HepG2 (cell line): ENCODE results near the gene SLC25A25. TPM values are rescaled to one million over a fixed set of nuclear protein-coding genes. Genes with fewer than 3 reads are reported as not detected.

Experiments
- ATAC-seq: fragments of 200-7000 bp; cut with Tn5 transposase; 3 replicates; pipeline ENCODE4 v1.9.1; 2020; ENCODE audit warnings: mild to moderate bottlenecking, moderate library complexity
- BruUV-seq: library from RNA; stranded (reverse); fragments of 400-500 nt; replicated peaks from 2 replicates; lab custom pipeline; 2021; lab: Mats Ljungman, UMichigan
- CTCF ChIA-PET: fragments of 300-600 bp; formaldehyde crosslinking; extraction: SDS; loops from one replicate; lab custom pipeline; 2021; ENCODE audit warnings: low total read pairs, inconsistent platforms, low intra/inter-chr PET ratio; lab: Yijun Ruan, JAX
- POLR2A ChIA-PET: fragments of 350-600 bp; sonication (Branson Sonifier 250); formaldehyde crosslinking; loops from one replicate; lab custom pipeline; 2020; ENCODE audit warnings: antibody characterized with exemption, inconsistent platforms; lab: Yijun Ruan, JAX
- DNase-seq: peaks from one replicate; pipeline ENCODE4 v3.0.0-alpha.2; 2015; ENCODE audit warnings: low spot score
- FAIRE-seq: peaks from 3 replicates; lab custom pipeline; 2011; peaks lifted over from hg19 to GRCh38; lab: Jason Lieb, UNC
- H2AFZ ChIP-seq: one replicate; pipeline ENCODE4 v1.6.1; 2011; ENCODE audit warnings: low read length, inconsistent platforms
- H3K27ac ChIP-seq: fragments of 300-600 bp; 3 replicates; pipeline ENCODE4 v1.8.0; 2011; ENCODE audit warnings: mixed run types, mild to moderate bottlenecking, mixed read lengths, low read length, inconsistent platforms; ENCODE audit not compliant: insufficient read depth; ENCODE audit errors: extremely low read length
- H3K27me3 ChIP-seq, 2 experiments: fragments of 200-600 bp in 1 of 2; 2 replicates in 1 of 2; 3 replicates in 1 of 2; pipeline versions ENCODE4 v1.6.0 to v1.8.0; 2011; ENCODE audit warnings: low read length in 2 of 2, mild to moderate bottlenecking in 2 of 2, moderate library complexity in 2 of 2, inconsistent platforms in 1 of 2; ENCODE audit not compliant: insufficient read depth in 2 of 2, control insufficient read depth in 1 of 2
- H3K36me3 ChIP-seq, 2 experiments: fragments of 200-600 bp in 1 of 2; replicated peaks in 1 of 2; 2 replicates in 1 of 2; 3 replicates in 1 of 2; pipeline versions ENCODE4 v1.5.1 to v1.8.0; 2011; ENCODE audit warnings: low read length in 2 of 2, inconsistent platforms in 1 of 2; ENCODE audit not compliant: insufficient read depth in 2 of 2, control insufficient read depth in 1 of 2
- H3K4me1 ChIP-seq: 2 replicates; pipeline ENCODE4 v1.5.1; 2012; ENCODE audit warnings: low read length, inconsistent platforms; ENCODE audit not compliant: insufficient read depth
- H3K4me2 ChIP-seq: 2 replicates; pipeline ENCODE4 v1.6.0; 2011; ENCODE audit warnings: low read depth, low read length, inconsistent platforms
- H3K4me3 ChIP-seq, 3 experiments: fragments of 200-600 bp in 1 of 3; sonication (generic), shearing (Covaris generic) in 1 of 3; replicated peaks in 1 of 3; 2 replicates each; pipeline ENCODE4 v1.5.1; 2011 to 2016; ENCODE audit warnings: low read length in 3 of 3, inconsistent platforms in 2 of 3, low read depth in 2 of 3, mild to moderate bottlenecking in 2 of 3, control low read depth in 1 of 3, mixed read lengths in 1 of 3; ENCODE audit not compliant: insufficient read depth in 1 of 3
- H3K79me2 ChIP-seq: one replicate; pipeline ENCODE4 v1.6.1; 2011; ENCODE audit warnings: low read length, inconsistent platforms; ENCODE audit not compliant: insufficient read depth
- H3K9ac ChIP-seq: 2 replicates; pipeline ENCODE4 v1.6.0; 2011; ENCODE audit warnings: mild to moderate bottlenecking, low read depth, low read length, inconsistent platforms; ENCODE audit not compliant: insufficient read depth
- H3K9me3 ChIP-seq: 2 replicates; pipeline ENCODE4 v1.5.1; 2012; ENCODE audit warnings: mild to moderate bottlenecking, low read length
- H4K20me1 ChIP-seq: 2 replicates; pipeline ENCODE4 v1.6.0; 2011; ENCODE audit warnings: inconsistent platforms, mild to moderate bottlenecking, low read length, moderate library complexity; ENCODE audit not compliant: insufficient read depth
- AKAP8 ChIP-seq: sonication (generic); formaldehyde crosslinking; IDR thresholded peaks from 2 replicates; pipeline ENCODE4 v1.5.1; 2020; ENCODE audit warnings: mild to moderate bottlenecking, missing genetic modification reagents
- EEA1 ChIP-seq: sonication (generic); formaldehyde crosslinking; IDR thresholded peaks from 2 replicates; pipeline ENCODE4 v1.5.1; 2020; ENCODE audit warnings: mild to moderate bottlenecking, missing genetic modification reagents, borderline replicate concordance
- ESRRA ChIP-seq: sonication (generic); formaldehyde crosslinking; IDR thresholded peaks from 2 replicates; pipeline ENCODE4 v1.5.1; 2020; ENCODE audit warnings: mild to moderate bottlenecking, low read depth, missing genetic modification reagents
- HIVEP1 ChIP-seq: sonication (generic); formaldehyde crosslinking; IDR thresholded peaks from 2 replicates; pipeline ENCODE4 v1.4.0; 2020; ENCODE audit warnings: mild to moderate bottlenecking, missing genetic modification reagents
- PREB ChIP-seq: sonication (generic); formaldehyde crosslinking; IDR thresholded peaks from 2 replicates; pipeline ENCODE4 v1.4.0; 2020; ENCODE audit warnings: missing genetic modification reagents
- RBFOX2 ChIP-seq: fragments of 200-400 bp; formaldehyde crosslinking; IDR thresholded peaks from 2 replicates; pipeline ENCODE4 v1.6.1; 2017; ENCODE audit warnings: low read depth, mild to moderate bottlenecking, low read length
- ZNF746 ChIP-seq: sonication (generic); formaldehyde crosslinking; IDR thresholded peaks from 2 replicates; pipeline ENCODE4 v1.8.0; 2022; ENCODE audit warnings: mild to moderate bottlenecking, missing genetic modification reagents
- WGBS: methylation state at CpG from one replicate; pipeline ENCODE4 v1.1.6; 2017; ENCODE audit warnings: low lambda C conversion rate; 5-methylcytosine and 5-hydroxymethylcytosine counted together
- in situ Hi-C: cut with HindIII; loops from 2 replicates; pipeline ENCODE4 v1.10.0; 2017; ENCODE audit warnings: low pct_unique_long_range_greater_than_20kb; ENCODE audit not compliant: extremely low pct_ligation_motif_present
- intact Hi-C: fragments of 100-400 bp; cut with micrococcal nuclease; formaldehyde crosslinking; loops from one replicate; pipeline ENCODE4 v1.10.0; 2022; ENCODE audit not compliant: unreplicated experiment
- polyA plus RNA-seq, 8 experiments: library from polyadenylated mRNA; depleted of rRNA in 3 of 8; stranded (reverse) in 7 of 8; unstranded in 1 of 8; fragments of >200 nt; fragmentation: Illumina TruSeq in 4 of 8; extraction: Trizol in 4 of 8; gene quantifications; 2 replicates each; pipeline versions ENCODE4 v1.2.1 to v1.2.3, GENCODE V29; 2011 to 2016; ENCODE audit warnings: low read depth in 4 of 8, missing spikeins in 1 of 8, mixed read lengths in 1 of 8; ENCODE audit not compliant: insufficient read depth in 1 of 8
- total RNA-seq, 5 experiments: library from RNA; depleted of rRNA; stranded (reverse); fragments of >200 nt; fragmentation: Illumina TruSeq; extraction: Trizol; gene quantifications; 2 replicates each; pipeline ENCODE4 v1.2.3, GENCODE V29; 2016; ENCODE audit warnings: low read depth in 1 of 5

SLC25A25 gene
- total and polyA plus RNA-seq, 2 of the 13 experiments (the other 11 are each of a cell fraction or from before 2014, with no cell fraction given), result 10.5 to 24.8 TPM

- no peak for TF ChIP-seq ZNF746 (CRISPR knock-in tag)
- no peak for TF ChIP-seq ESRRA (CRISPR knock-in tag)
- no peak for TF ChIP-seq EEA1
- no peak for TF ChIP-seq HIVEP1 (CRISPR knock-in tag)
These were observed 37.6 kb downstream of the SLC25A25 start (continued) for GRCh38 chr9:128105538-128106175.

- no peak for DNase-seq
- no peak for FAIRE-seq
- CTCF ChIA-PET, result no interaction called here
- TF ChIP-seq PREB (no peak), AKAP8 (CRISPR knock-in tag) (0 out of 2 replicates have a peak, but pooled peaks have one; percentile 13), RBFOX2 (peak; percentile 35; the same call in 1 of the 2 replicates)
- H3K4me3 ChIP-seq, result no peak overlapping the region
- H4K20me1 ChIP-seq, result no peaks in the 10 kb centered on the region
- H3K9me3 ChIP-seq, result no peaks in the 10 kb centered on the region
- BruUV-seq, result no TSS peak
- no peak overlapping the region for H2AFZ ChIP-seq
- peaks cover 85% of the 10 kb centered on the region for H3K4me1 ChIP-seq
- 98% methylated on average over 11 of the region's 23 CpGs for WGBS
- POLR2A ChIA-PET, result interaction anchor here (1.1 kb wide), 1 partner anchor 8 kb away, joined by 3 read pairs; no protein-coding TSS in a partner anchor
- no peak overlapping the region for H3K4me2 ChIP-seq
- intact Hi-C loops (no loop called here), in situ Hi-C loops (no loop called here)
- peaks cover 23 to 48% of the 10 kb centered on the region in 2 experiments for H3K36me3 ChIP-seq
- H3K9ac ChIP-seq, result no peak overlapping the region
- no peak for ATAC-seq
- H3K27me3 ChIP-seq, result no peaks in the 10 kb centered on the region
- H3K79me2 ChIP-seq, result peaks cover 2% of the 10 kb centered on the region
- no peak overlapping the region for H3K27ac ChIP-seq
These were observed 38.3 kb downstream of the SLC25A25 start for GRCh38 chr9:128106181-128106939.
